Ishikawa (cell line): ENCODE measurements around the gene AQP2.
A peak's percentile ranks its signal among the peaks of the same experiment; 100 is the strongest.

Experiments used
- CEBPB ChIP-seq: IDR thresholded peaks from 2 replicates; pipeline ENCODE4 v1.6.1; 2012
- CREB1 ChIP-seq: IDR thresholded peaks from 2 replicates; pipeline ENCODE4 v1.6.1; 2012; ENCODE audit warnings: low read depth
- EGR1 ChIP-seq: IDR thresholded peaks from 2 replicates; pipeline ENCODE4 v1.6.1; 2012
- EP300 ChIP-seq: IDR thresholded peaks from 2 replicates; pipeline ENCODE4 v1.6.1; 2012; ENCODE audit warnings: borderline replicate concordance
- FOXM1 ChIP-seq: IDR thresholded peaks from 2 replicates; pipeline ENCODE4 v1.6.1; 2012; ENCODE audit warnings: low read depth, borderline replicate concordance
- NFIC ChIP-seq: IDR thresholded peaks from 2 replicates; pipeline ENCODE4 v1.6.1; 2012
- RAD21 ChIP-seq: IDR thresholded peaks from 2 replicates; pipeline ENCODE4 v1.6.1; 2012; ENCODE audit warnings: low read depth
- TAF1 ChIP-seq: IDR thresholded peaks from 2 replicates; pipeline ENCODE4 v1.6.1; 2012; ENCODE audit warnings: low read depth, mild to moderate bottlenecking
- TCF12 ChIP-seq: IDR thresholded peaks from 2 replicates; pipeline ENCODE4 v1.6.1; 2012; ENCODE audit warnings: low read depth
- TEAD4 ChIP-seq: IDR thresholded peaks from 2 replicates; pipeline ENCODE4 v1.6.1; 2012
- YY1 ChIP-seq: IDR thresholded peaks from 2 replicates; pipeline ENCODE4 v1.6.1; 2012; ENCODE audit warnings: low read depth
- ZBTB7A ChIP-seq: IDR thresholded peaks from 2 replicates; pipeline ENCODE4 v1.6.1; 2012; ENCODE audit warnings: low read depth
- TF ChIP-seq, protein P1 (sequence below): IDR thresholded peaks from 2 replicates; pipeline ENCODE4 v1.6.1; 2012
- TF ChIP-seq, protein P2 (sequence below): IDR thresholded peaks from 2 replicates; pipeline ENCODE4 v1.6.1; 2012
- TF ChIP-seq, protein P3 (sequence below): IDR thresholded peaks from 2 replicates; pipeline ENCODE4 v1.6.1; 2012; ENCODE audit warnings: low read depth, mild to moderate bottlenecking

Gene AQP2

DNA sequence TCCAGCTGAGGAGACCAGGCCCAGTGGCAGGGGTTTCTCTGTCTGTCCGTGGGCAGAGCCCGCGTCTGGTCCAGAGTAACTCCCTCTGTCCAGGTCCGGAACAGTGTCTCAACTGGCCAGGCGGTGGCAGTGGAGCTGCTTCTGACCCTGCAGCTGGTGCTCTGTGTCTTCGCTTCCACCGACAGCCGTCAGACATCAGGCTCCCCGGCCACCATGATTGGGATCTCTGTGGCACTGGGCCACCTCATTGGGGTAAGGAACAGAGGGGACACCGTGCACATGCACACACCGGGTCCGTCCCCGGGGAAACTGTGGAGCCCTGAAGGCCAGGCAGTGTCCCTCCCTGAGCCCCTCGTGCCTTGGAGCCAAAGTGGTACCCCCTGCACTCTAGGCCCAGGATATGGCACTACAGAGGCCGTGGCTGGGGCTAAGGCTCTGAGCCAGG lies 23.7 kb downstream of the AQP2 start:
- TF ChIP-seq RAD21, result peak; percentile 35; the same call in 1 of the 2 replicates
- TF ChIP-seq NFIC, result no peak

DNA sequence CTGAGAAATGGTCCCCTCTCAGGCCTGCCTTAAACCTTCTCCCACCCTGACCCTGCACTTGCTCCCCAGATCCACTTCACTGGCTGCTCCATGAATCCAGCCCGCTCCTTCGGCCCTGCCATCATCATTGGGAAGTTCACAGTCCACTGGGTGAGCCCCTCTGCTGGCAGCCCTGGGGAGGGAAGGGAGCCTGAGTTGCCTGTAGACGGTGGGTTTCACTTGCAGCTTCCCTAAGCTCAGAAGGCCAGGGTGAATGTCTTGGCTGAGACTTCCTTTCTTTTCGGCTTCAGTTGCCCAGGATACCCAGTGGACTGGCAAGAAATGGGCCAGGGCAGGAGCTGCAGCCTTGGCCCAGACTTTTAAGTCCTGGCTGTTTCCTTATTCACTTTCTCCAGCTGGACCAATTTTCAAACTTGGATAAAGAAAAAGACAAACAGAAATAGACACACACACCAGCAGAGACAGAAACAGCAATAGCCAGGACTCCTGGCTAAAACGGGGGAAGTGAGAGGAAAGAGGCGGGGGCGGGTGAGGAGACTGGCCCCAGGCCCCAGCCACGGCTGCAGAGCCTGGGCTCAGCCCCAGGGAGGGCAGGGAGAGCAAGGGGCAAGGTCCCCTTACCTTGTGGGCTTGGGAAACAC lies 24.3 kb downstream of the AQP2 start:
- TF ChIP-seq TCF12, result no peak
- TF ChIP-seq, protein P1, sequence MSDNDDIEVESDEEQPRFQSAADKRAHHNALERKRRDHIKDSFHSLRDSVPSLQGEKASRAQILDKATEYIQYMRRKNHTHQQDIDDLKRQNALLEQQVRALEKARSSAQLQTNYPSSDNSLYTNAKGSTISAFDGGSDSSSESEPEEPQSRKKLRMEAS, result no peak
- TF ChIP-seq YY1, result no peak
- TF ChIP-seq, protein P2, sequence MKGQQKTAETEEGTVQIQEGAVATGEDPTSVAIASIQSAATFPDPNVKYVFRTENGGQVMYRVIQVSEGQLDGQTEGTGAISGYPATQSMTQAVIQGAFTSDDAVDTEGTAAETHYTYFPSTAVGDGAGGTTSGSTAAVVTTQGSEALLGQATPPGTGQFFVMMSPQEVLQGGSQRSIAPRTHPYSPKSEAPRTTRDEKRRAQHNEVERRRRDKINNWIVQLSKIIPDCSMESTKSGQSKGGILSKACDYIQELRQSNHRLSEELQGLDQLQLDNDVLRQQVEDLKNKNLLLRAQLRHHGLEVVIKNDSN, result no peak
- no peak for TF ChIP-seq RAD21
- TF ChIP-seq TAF1, result no peak
- TF ChIP-seq TEAD4, result no peak
- no peak for TF ChIP-seq NFIC
- no peak for TF ChIP-seq FOXM1
- TF ChIP-seq CREB1, result no peak
- TF ChIP-seq, protein P3, sequence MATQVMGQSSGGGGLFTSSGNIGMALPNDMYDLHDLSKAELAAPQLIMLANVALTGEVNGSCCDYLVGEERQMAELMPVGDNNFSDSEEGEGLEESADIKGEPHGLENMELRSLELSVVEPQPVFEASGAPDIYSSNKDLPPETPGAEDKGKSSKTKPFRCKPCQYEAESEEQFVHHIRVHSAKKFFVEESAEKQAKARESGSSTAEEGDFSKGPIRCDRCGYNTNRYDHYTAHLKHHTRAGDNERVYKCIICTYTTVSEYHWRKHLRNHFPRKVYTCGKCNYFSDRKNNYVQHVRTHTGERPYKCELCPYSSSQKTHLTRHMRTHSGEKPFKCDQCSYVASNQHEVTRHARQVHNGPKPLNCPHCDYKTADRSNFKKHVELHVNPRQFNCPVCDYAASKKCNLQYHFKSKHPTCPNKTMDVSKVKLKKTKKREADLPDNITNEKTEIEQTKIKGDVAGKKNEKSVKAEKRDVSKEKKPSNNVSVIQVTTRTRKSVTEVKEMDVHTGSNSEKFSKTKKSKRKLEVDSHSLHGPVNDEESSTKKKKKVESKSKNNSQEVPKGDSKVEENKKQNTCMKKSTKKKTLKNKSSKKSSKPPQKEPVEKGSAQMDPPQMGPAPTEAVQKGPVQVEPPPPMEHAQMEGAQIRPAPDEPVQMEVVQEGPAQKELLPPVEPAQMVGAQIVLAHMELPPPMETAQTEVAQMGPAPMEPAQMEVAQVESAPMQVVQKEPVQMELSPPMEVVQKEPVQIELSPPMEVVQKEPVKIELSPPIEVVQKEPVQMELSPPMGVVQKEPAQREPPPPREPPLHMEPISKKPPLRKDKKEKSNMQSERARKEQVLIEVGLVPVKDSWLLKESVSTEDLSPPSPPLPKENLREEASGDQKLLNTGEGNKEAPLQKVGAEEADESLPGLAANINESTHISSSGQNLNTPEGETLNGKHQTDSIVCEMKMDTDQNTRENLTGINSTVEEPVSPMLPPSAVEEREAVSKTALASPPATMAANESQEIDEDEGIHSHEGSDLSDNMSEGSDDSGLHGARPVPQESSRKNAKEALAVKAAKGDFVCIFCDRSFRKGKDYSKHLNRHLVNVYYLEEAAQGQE, result no peak
- no peak for TF ChIP-seq EP300
- no peak for TF ChIP-seq CEBPB
- TF ChIP-seq ZBTB7A, result no peak
- TF ChIP-seq EGR1, result no peak

DNA sequence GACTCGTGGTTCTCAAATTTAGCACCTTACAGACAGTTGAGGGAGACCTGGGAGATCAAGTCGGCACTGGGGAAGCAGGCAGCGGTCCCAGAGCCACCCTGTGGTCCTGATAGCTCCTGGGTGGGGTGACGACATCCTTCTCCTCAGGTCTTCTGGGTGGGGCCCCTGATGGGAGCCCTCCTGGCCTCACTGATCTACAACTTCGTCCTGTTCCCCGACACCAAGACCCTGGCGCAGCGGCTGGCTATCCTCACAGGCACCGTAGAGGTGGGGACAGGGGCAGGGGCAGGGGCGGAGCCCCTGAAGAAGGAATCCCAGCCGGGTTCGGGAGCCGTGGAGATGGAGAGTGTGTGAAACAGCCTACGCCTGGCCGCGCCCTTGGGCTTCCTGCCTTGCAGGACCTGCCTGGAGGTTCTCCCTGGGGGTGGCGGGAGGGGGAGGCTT lies 24.8 kb downstream of the AQP2 start:
- no peak for TF ChIP-seq RAD21
- TF ChIP-seq YY1, result no peak
- TF ChIP-seq, protein P2, result no peak
- no peak for TF ChIP-seq ZBTB7A
- TF ChIP-seq, protein P1, result no peak
- TF ChIP-seq EGR1, result no peak
- TF ChIP-seq TAF1, result no peak
- TF ChIP-seq NFIC, result no peak

DNA sequence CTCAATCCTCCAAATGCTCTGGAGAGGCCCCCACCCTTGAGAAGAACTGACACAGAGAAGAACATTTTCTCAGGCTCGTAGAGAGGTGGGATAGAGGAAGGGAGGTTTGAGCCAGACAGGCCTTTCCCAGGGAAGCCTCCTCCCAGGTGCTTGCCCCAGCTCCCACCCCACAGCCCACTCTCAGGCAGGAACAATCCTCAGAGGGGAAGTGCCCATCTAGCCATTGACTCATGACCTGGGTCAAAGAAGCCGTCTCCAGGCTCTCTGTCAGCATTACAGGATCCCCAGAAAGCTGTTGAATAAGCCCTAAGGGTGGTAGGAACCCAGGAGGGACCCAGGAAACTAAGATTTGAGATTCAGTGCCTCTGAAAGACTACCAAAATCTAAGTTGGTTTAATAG lies 26.0 kb downstream of the AQP2 start:
- no peak for TF ChIP-seq CEBPB
- no peak for TF ChIP-seq FOXM1
- TF ChIP-seq, protein P3, result no peak
- no peak for TF ChIP-seq RAD21
- TF ChIP-seq TAF1, result no peak

DNA sequence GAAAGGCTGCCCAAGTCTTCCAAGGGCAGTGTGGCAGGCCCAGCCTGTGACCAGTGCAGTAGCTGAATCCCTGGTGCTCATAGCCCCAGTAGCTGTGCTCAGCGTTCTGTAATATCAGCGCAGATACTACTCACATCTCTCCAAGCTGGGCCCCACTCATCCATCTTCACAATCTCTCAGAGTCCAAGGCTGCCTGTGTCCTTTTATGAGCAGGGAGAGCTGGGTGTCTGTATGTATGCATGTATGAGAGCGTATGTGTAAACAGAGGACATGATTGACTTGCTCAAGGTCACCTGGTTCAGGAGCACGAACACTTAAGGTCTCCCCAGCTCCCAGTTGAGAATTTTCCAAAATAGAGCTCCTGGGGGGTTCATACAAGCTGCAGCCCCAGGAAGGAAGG lies 27.6 kb downstream of the AQP2 start:
- TF ChIP-seq EGR1 (no peak), TAF1 (no peak), FOXM1 (no peak), EP300 (no peak), ZBTB7A (no peak), CREB1 (no peak), CEBPB (no peak), NFIC (no peak), RAD21 (no peak), TEAD4 (no peak), YY1 (no peak)
- TF ChIP-seq, protein P2, result no peak
